Heart left ventricle (tissue), 16 donors: Measurements from ENCODE around the gene NKAIN2. TPM values are rescaled to one million over a fixed set of nuclear protein-coding genes. Genes with fewer than 3 reads are reported as not detected.

ENCODE experiments used
- ATAC-seq, 4 donors: fragments of 200-7000 bp; cut with Tn5 transposase; one replicate each; pipeline ENCODE4 v1.9.1; 2020 to 2022; ENCODE audit warnings: moderate library complexity in 4 of 4, mild to moderate bottlenecking in 3 of 4, moderate number of reproducible peaks in 1 of 4
- DNase-seq, 5 donors: peaks; one replicate each; pipeline ENCODE4 v3.0.0-alpha.2; 2020
- H3K27ac ChIP-seq, 12 donors: fragments of 200-600 bp; sonication (generic) in 4 of 12; one replicate each; pipeline versions ENCODE4 v1.5.0 to v1.8.0; 2016 to 2022; ENCODE audit warnings: mild to moderate bottlenecking in 2 of 12
- H3K27me3 ChIP-seq, 9 donors: fragments of 200-600 bp; sonication (generic) in 2 of 9; one replicate each; pipeline versions ENCODE4 v1.5.1 to v1.8.0; 2016 to 2022; ENCODE audit warnings: mild to moderate bottlenecking in 3 of 9
- H3K36me3 ChIP-seq, 9 donors: fragments of 200-600 bp; sonication (generic) in 2 of 9; one replicate each; pipeline versions ENCODE4 v1.5.0 to v1.8.0; 2018 to 2022; ENCODE audit warnings: mild to moderate bottlenecking in 2 of 9
- H3K4me1 ChIP-seq, 12 donors: fragments of 200-600 bp; sonication (generic) in 4 of 12; one replicate each; pipeline versions ENCODE4 v1.5.0 to v1.8.0; 2016 to 2022; ENCODE audit warnings: mild to moderate bottlenecking in 3 of 12
- H3K4me3 ChIP-seq, 12 donors: fragments of 200-600 bp; sonication (generic) in 4 of 12; one replicate each; pipeline versions ENCODE4 v1.5.0 to v1.8.0; 2017 to 2022; ENCODE audit warnings: mild to moderate bottlenecking in 9 of 12, moderate library complexity in 4 of 12
- H3K9me3 ChIP-seq, 12 donors: fragments of 200-600 bp; sonication (generic) in 4 of 12; one replicate each; pipeline versions ENCODE4 v1.5.0 to v1.8.0; 2016 to 2022; ENCODE audit warnings: mild to moderate bottlenecking in 1 of 12
- CTCF ChIP-seq, 12 donors: fragments of 200-600 bp; sonication (generic) in 4 of 12; IDR thresholded peaks; one replicate each; pipeline versions ENCODE4 v1.5.0 to v1.8.0; 2018 to 2022; ENCODE audit warnings: antibody characterized with exemption in 12 of 12, mild to moderate bottlenecking in 5 of 12
- POLR2A ChIP-seq, 2 donors: fragments of 450-650 bp; IDR thresholded peaks; one replicate each; pipeline ENCODE4 v1.6.1; 2017; ENCODE audit warnings: antibody characterized with exemption in 2 of 2, mild to moderate bottlenecking in 2 of 2, moderate library complexity in 2 of 2
- WGBS, 4 donors: extraction: QIAGEN DNeasy Blood & Tissue Kit in 2 of 4; methylation state at CpG; one replicate each; pipeline versions ENCODE4 v1.1.5 to v1.1.7; 2013 to 2018; 5-methylcytosine and 5-hydroxymethylcytosine counted together
- intact Hi-C, 10 donors: fragments of 100-400 bp; cut with DNase I; formaldehyde crosslinking; loops; one replicate each; pipeline versions ENCODE4 v1.11.1 to v1.14.2; 2022
- polyA plus RNA-seq, 2 donors: library from polyadenylated mRNA; stranded (reverse); fragments of 200-250 nt; gene quantifications; one replicate each; pipeline ENCODE4 v1.2.3, GENCODE V29; 2013
- total RNA-seq, 9 donors: library from RNA; depleted of rRNA in 2 of 9; stranded (reverse); fragments of >200 nt in 2 of 9; fragmentation: NEBNext Ultra II Directional in 3 of 9; extraction: Animal tissue kit (Norgen Biotek cat#: 25700) in 3 of 9; gene quantifications; one replicate each; pipeline versions ENCODE4 v1.1.0 to v1.2.4, GENCODE V29; 2016 to 2023
- donor health status: ischemic (EF 13 %, LVEDD 7.1; RV severe dilation, severe dysfunction).
- donor health status: healthy with polysubstance abuse.
- donor health status: DM: no; HTN: yes; CAD: no.
- donor health status: DM: no; HTN: no; CAD: no.
- donor health status: ischemic (EF 25% LVEDD 6.9; RV normal size, moderate dysfunction).
- donor health status: ischemic (EF 25% LVEDD 5.7; RV mildly dilated, moderate dysfunction).
- donor health status: healthy.
- donor health status: DM: yes; HTN: yes; CAD: no.
- donor health status: ischemic (EF 35%, LVEDD 5.7; RV mildly dilated, moderate dysfunction).
- donor health status: nonischemic (EF 11% LVEDD 7.7; RV severe dilation, severe dysfunction).
- donor health status: DM: yes; HTN: yes; CAD: no.
- donor health status: PGD.
- donor health status: ischemic (EF 29% LVEDD 5.4; RV normal size, mild dysfunction).
- donor health status: nonischemic (EF 23%, LVEDD 6.1; RV moderate dilation, normal function).

NKAIN2 gene
- total and polyA plus RNA-seq, 11 donors = 0.19 to 0.83 (median 0.33) TPM; not detected in 2

DNA sequence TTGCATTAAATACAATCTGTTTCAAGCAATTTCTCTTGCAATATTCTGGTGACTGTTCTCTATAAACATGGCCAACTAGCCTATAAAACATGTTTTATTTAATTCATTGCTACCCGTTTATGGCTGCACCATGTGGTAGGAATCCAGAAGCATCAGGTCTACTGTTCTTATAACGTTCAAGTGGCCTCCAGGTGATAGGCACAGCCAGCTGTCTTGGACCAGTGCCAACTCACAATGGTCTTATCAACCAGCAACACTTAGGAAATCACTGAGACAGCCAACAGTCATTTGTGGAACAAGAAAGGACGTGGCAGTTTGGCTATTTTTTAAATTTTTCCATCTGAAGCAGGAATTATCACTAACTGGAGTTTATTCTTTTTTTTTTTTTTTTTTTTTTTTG, 193.6 kb downstream of the NKAIN2 start:
- ATAC-seq (no peak), DNase-seq (peak in 1 of 5 donors; percentile 36)
- TF ChIP-seq POLR2A (IDR thresholded peaks at IDR 0.05) (no peak), CTCF (IDR thresholded peaks at IDR 0.05) (no peak)
- Histone ChIP-seq H3K9me3 (no peaks in the 10 kb centered on the region), H3K4me3 (no peak overlapping the region), H3K27me3 (no peaks in the 10 kb centered on the region), H3K36me3 (no peaks in the 10 kb centered on the region), H3K4me1 (peaks cover 0 to 6% (median 0%) of the 10 kb centered on the region in 12 donors), H3K27ac (no peak overlapping the region)
- 16 to 34% (median 20%) methylated on average over 3 of the region's 3 CpGs for WGBS, 4 donors
- intact Hi-C loops = no loop called here

DNA sequence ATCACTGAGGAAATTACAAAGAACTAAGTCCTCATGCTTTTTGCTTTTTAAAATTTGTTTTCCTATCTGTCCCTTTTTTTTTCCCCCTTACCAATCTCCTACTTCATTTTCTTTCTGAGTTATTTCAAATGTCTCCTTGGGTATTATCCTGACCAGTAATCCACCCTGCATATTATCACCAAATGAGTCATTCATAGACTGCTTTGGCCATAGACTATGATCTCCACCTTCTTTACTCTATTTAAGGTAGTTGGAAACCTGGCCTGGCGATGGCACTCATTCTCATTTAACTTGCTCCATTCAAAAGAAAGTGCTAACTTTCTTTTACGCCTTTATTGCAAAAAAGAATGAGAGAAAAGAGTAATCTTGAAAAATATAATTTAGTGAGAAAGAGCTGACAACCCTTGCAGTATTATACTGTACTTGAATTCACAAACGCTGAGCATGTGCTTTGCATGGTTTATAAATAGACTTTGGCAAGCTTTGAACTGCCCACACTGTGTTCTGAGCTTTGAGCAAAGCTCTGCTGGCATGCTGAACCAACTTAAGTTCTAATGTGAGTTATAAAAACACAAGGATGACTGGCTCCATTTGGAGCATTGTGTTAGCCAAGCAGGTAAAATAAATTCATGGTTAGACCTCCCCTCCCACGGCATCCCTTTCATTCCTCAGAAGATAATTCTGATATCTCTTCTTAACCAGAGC, 198.9 kb downstream of the NKAIN2 start:
- WGBS, 4 donors = 37 to 51% (median 45%) methylated on average over 4 of the region's 4 CpGs
- H3K4me1 ChIP-seq = peaks cover 0 to 10% (median 0%) of the 10 kb centered on the region in 12 donors
- peak overlapping the region in 5 of 12 donors; percentile 8 to 51 (median 18) for H3K27ac ChIP-seq
- H3K4me3 ChIP-seq = peak overlapping the region in 1 of 12 donors; percentile 8
- H3K27me3 ChIP-seq = no peaks in the 10 kb centered on the region
- intact Hi-C loops = no loop called here
- no peaks in the 10 kb centered on the region for H3K36me3 ChIP-seq
- peak; percentile 91 to 98 (median 95) for ATAC-seq
- TF ChIP-seq POLR2A (IDR thresholded peaks at IDR 0.05) (no peak), CTCF (IDR thresholded peaks at IDR 0.05) (no peak)
- H3K9me3 ChIP-seq = no peaks in the 10 kb centered on the region
- peak in 4 of 5 donors; percentile 14 to 32 (median 23) for DNase-seq

DNA sequence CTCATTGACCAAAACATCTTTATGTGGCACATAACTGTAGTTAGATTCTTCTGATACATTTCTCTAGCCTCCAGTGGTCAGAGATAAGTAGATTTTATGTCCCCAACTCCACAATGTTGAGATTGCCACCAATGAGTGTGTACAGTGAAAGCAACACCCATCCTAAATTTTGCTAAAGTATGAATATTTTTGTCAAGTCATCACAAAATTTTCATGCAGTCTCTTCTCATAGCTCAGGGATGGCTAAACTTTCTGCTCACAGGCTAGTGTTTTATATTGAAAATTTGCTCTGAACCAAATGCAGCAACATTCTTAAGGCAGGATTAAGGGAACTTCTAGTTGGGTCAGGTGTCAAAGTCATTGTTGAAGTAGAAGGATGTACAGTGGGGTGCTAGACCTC, 203.6 kb downstream of the NKAIN2 start:
- Histone ChIP-seq H3K27ac (no peak overlapping the region), H3K4me3 (no peak overlapping the region), H3K4me1 (peaks cover 0 to 6% (median 0%) of the 10 kb centered on the region in 12 donors), H3K27me3 (no peaks in the 10 kb centered on the region), H3K9me3 (no peaks in the 10 kb centered on the region), H3K36me3 (no peaks in the 10 kb centered on the region)
- DNase-seq (no peak), ATAC-seq (no peak)
- intact Hi-C loops = no loop called here
- TF ChIP-seq POLR2A (IDR thresholded peaks at IDR 0.05) (no peak), CTCF (IDR thresholded peaks at IDR 0.05) (no peak)

- intact Hi-C loops = no loop called here
- Histone ChIP-seq H3K27ac (no peak overlapping the region), H3K36me3 (no peaks in the 10 kb centered on the region), H3K9me3 (no peaks in the 10 kb centered on the region), H3K4me3 (no peak overlapping the region), H3K27me3 (no peaks in the 10 kb centered on the region), H3K4me1 (peaks cover 0 to 5% (median 0%) of the 10 kb centered on the region in 12 donors)
- no peak for ATAC-seq
- no peak for DNase-seq
- WGBS, 4 donors = 35 to 47% (median 40%) methylated on average over 10 of the region's 10 CpGs
- TF ChIP-seq CTCF (IDR thresholded peaks at IDR 0.05) (no peak), POLR2A (IDR thresholded peaks at IDR 0.05) (no peak)
Observed at GRCh38 chr6:124008000-124008987, 204.6 kb downstream of the NKAIN2 start.
